Gastroesophageal sphincter (tissue), 4 donors: ENCODE measurements around the gene SLC26A3. TPM values are rescaled to one million over a fixed set of nuclear protein-coding genes. Genes with fewer than 3 reads are reported as not detected.
A peak's percentile ranks its signal among the peaks of the same experiment; 100 is the strongest.

Experiments used
- ATAC-seq: fragments of 150-250 bp; one replicate; pipeline ENCODE4 v1.9.1; 2016; ENCODE audit warnings: mild to moderate bottlenecking, moderate library complexity
- H3K27ac ChIP-seq, 4 donors: fragments of 200-600 bp; sonication (generic) in 3 of 4; 1 replicate in 3 of 4; 2 replicates in 1 of 4; pipeline ENCODE4 v1.5.1; 2016 to 2019
- H3K27me3 ChIP-seq: fragments of 200-600 bp; sonication (generic); one replicate; pipeline ENCODE4 v1.5.1; 2019
- H3K36me3 ChIP-seq, 2 donors: fragments of 200-600 bp; sonication (generic); one replicate each; pipeline ENCODE4 v1.5.1; 2019; ENCODE audit warnings: control low read depth in 1 of 2
- H3K4me1 ChIP-seq, 3 donors: fragments of 200-600 bp; sonication (generic); 1 replicate in 2 of 3; 2 replicates in 1 of 3; pipeline ENCODE4 v1.5.1; 2016 to 2019; ENCODE audit warnings: control low read depth in 2 of 3
- H3K4me3 ChIP-seq, 2 donors: fragments of 200-600 bp; sonication (generic); one replicate each; pipeline ENCODE4 v1.5.1; 2019; ENCODE audit warnings: mild to moderate bottlenecking in 1 of 2, moderate library complexity in 1 of 2
- H3K9me3 ChIP-seq, 3 donors: fragments of 200-600 bp; sonication (generic); one replicate each; pipeline ENCODE4 v1.5.1; 2017 to 2019; ENCODE audit warnings: control low read depth in 2 of 3
- EP300 ChIP-seq: sonication (generic); formaldehyde crosslinking; IDR thresholded peaks from one replicate; pipeline ENCODE4 v1.6.1; 2017; ENCODE audit warnings: antibody characterized with exemption, mild to moderate bottlenecking
- POLR2A ChIP-seq, 2 donors: fragments of 450-650 bp; IDR thresholded peaks; one replicate each; pipeline ENCODE4 v1.6.1; 2017; ENCODE audit warnings: antibody characterized with exemption in 2 of 2, mild to moderate bottlenecking in 2 of 2, moderate library complexity in 1 of 2
- POLR2AphosphoS5 ChIP-seq: sonication (generic); formaldehyde crosslinking; IDR thresholded peaks from one replicate; pipeline ENCODE4 v1.6.1; 2017; ENCODE audit warnings: antibody characterized with exemption
- WGBS, 2 donors: methylation state at CpG; one replicate each; pipeline ENCODE4 v1.1.5; 2018; ENCODE audit warnings: low coverage in 1 of 2; 5-methylcytosine and 5-hydroxymethylcytosine counted together
- total RNA-seq, 4 donors: library from RNA; depleted of rRNA; stranded (reverse); fragments of >200 nt; gene quantifications; one replicate each; pipeline ENCODE4 v1.1.0, GENCODE V29; 2016
- TF ChIP-seq, protein P1 (sequence below), 4 experiments: fragments of 200-600 bp in 2 of 4; fragments of 450-650 bp in 2 of 4; sonication (generic) in 1 of 4; IDR thresholded peaks; one replicate each; pipeline ENCODE4 v1.5.1; 2017 to 2019; ENCODE audit warnings: antibody characterized with exemption in 4 of 4, mild to moderate bottlenecking in 2 of 4, moderate library complexity in 2 of 4

SLC26A3 gene
- total RNA-seq, 4 donors from 2014 or later: 0.81 to 13.1 (median 8.6) TPM

DNA sequence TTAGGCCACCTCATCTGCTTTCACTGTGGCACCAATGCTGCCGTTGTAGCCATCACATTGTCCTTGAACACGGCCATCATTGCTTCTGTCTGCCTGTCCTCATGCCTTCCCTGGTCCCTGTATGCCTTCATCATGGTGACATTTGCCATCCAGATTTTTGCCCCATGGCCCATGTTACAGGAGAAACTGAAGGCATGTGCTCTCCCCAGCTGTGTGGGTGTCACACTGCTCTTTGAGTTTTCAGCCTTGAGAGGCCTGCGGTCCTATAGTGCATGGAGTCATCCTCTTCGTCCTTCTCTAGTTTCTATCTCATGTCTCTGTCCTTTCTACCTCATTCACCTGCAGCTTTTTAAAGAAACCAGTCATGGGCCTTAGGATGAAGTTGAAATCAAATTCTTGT is 6.2 kb upstream of the SLC26A3 start:
- H3K27ac ChIP-seq: no peak overlapping the region
- no peaks in the 10 kb centered on the region for H3K27me3 ChIP-seq
- no peak for ATAC-seq
- no peak overlapping the region for H3K4me3 ChIP-seq
- H3K9me3 ChIP-seq: no peaks in the 10 kb centered on the region
- TF ChIP-seq EP300 (no peak), POLR2A (IDR thresholded peaks at IDR 0.05) (no peak), POLR2AphosphoS5 (no peak)
- TF ChIP-seq, protein P1, sequence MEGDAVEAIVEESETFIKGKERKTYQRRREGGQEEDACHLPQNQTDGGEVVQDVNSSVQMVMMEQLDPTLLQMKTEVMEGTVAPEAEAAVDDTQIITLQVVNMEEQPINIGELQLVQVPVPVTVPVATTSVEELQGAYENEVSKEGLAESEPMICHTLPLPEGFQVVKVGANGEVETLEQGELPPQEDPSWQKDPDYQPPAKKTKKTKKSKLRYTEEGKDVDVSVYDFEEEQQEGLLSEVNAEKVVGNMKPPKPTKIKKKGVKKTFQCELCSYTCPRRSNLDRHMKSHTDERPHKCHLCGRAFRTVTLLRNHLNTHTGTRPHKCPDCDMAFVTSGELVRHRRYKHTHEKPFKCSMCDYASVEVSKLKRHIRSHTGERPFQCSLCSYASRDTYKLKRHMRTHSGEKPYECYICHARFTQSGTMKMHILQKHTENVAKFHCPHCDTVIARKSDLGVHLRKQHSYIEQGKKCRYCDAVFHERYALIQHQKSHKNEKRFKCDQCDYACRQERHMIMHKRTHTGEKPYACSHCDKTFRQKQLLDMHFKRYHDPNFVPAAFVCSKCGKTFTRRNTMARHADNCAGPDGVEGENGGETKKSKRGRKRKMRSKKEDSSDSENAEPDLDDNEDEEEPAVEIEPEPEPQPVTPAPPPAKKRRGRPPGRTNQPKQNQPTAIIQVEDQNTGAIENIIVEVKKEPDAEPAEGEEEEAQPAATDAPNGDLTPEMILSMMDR (IDR thresholded peaks at IDR 0.05): no peak
- H3K36me3 ChIP-seq: no peaks in the 10 kb centered on the region
- 93 to 95% methylated on average over 3 of the region's 4 CpGs for WGBS, 2 donors
- H3K4me1 ChIP-seq: peaks cover 0 to 18% (median 0%) of the 10 kb centered on the region in 3 donors

DNA sequence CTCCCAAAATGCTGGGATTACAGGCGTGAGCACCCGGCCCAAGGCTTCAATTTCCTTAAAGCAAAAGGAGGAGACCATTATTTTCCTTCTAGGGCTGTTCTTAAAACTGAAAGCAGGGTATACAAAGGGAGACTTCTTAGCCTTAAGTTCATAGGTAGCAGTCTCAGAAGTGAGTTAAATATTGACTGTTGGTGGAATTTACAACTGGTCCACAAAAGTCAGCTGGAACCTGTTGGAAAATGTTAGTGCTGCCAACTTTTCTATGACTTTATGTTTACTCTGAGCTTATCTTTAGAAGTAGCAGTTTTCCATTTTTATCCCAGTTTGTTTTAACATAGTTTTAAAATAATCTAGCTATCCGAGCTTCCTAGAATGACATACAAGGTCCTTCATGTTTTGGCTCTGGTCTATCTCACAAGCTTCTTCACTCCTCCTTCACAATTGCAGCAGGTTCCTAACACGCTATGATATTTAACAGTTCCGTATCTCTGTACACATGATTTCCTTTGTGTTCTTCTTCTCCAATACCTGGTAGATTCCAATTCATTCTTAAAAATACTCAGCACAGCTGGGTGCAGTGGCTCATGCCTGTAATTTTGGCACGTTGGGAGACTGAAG is 3.3 kb downstream of the SLC26A3 start:
- Histone ChIP-seq H3K27me3 (no peaks in the 10 kb centered on the region), H3K4me1 (peaks cover 0 to 21% (median 3%) of the 10 kb centered on the region in 3 donors), H3K27ac (peak overlapping the region; percentile 16 to 79 (median 72)), H3K9me3 (no peaks in the 10 kb centered on the region), H3K36me3 (no peaks in the 10 kb centered on the region), H3K4me3 (no peak overlapping the region)
- 17 to 29% methylated on average over 3 to 6 of the region's 6 CpGs for WGBS, 2 donors
- TF ChIP-seq POLR2A (IDR thresholded peaks at IDR 0.05) (no peak), EP300 (no peak), POLR2AphosphoS5 (no peak)
- TF ChIP-seq, protein P1 (IDR thresholded peaks at IDR 0.05): no peak
- ATAC-seq: peak; percentile 64

DNA sequence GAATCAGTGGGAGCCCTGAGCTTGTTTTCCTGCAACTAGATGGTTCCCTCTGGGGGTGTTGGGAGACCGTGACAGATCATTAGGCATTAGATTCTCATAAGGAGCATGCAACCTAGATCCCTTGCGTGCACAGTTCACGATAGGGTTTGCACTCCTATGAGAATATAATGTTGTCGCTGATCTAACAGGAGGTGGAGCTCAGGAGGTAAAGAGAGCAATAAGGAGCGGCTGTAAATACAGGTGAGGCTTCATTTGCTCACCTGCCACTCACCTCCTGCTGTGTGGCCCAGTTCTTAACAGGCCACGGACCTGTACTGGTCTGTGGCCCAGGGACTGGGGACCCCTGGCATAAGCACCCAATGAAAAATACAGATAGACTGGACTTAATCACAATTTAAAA is 10.7 kb downstream of the SLC26A3 start:
- 67 to 80% methylated on average over 1 to 5 of the region's 6 CpGs for WGBS, 2 donors
- no peak for TF ChIP-seq EP300
- no peak for TF ChIP-seq POLR2AphosphoS5
- TF ChIP-seq POLR2A (IDR thresholded peaks at IDR 0.05): no peak
- TF ChIP-seq, protein P1 (IDR thresholded peaks at IDR 0.05): no peak

DNA sequence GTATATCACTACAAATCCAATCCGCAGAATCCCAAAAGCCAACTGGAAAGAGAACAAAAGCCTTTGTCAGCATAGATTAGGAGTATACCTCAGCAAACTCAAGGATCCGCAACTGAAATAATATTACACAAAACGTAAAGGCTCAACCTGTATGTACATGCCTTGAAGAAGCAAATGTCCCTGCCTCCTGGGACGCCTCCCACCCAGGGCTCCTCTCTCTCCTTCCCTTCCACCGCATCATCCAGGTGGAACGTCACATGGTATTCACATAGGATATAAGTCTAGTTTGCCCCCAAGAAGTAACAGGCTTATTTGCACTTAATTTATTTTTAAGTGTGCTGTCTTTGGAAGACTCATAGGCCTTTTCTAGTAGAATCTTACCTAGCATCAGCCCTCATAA is 13.4 kb downstream of the SLC26A3 start:
- 83 to 84% methylated on average over 3 to 6 of the region's 6 CpGs for WGBS, 2 donors
- Histone ChIP-seq H3K9me3 (no peaks in the 10 kb centered on the region), H3K27me3 (no peaks in the 10 kb centered on the region), H3K36me3 (no peaks in the 10 kb centered on the region), H3K27ac (no peak overlapping the region), H3K4me1 (peaks cover 5 to 36% (median 13%) of the 10 kb centered on the region in 3 donors), H3K4me3 (no peak overlapping the region)
- TF ChIP-seq EP300: no peak
- no peak for TF ChIP-seq POLR2A (IDR thresholded peaks at IDR 0.05)
- no peak for TF ChIP-seq POLR2AphosphoS5
- TF ChIP-seq, protein P1 (IDR thresholded peaks at IDR 0.05): no peak
- no peak for ATAC-seq

More for the DNA sequence above, 10.7 kb downstream of the SLC26A3 start:
- Histone ChIP-seq H3K4me3 (no peak overlapping the region), H3K9me3 (no peaks in the 10 kb centered on the region), H3K27me3 (no peaks in the 10 kb centered on the region), H3K4me1 (peaks cover 0 to 11% (median 0%) of the 10 kb centered on the region in 3 donors), H3K36me3 (no peaks in the 10 kb centered on the region), H3K27ac (no peak overlapping the region)
- ATAC-seq: no peak

DNA sequence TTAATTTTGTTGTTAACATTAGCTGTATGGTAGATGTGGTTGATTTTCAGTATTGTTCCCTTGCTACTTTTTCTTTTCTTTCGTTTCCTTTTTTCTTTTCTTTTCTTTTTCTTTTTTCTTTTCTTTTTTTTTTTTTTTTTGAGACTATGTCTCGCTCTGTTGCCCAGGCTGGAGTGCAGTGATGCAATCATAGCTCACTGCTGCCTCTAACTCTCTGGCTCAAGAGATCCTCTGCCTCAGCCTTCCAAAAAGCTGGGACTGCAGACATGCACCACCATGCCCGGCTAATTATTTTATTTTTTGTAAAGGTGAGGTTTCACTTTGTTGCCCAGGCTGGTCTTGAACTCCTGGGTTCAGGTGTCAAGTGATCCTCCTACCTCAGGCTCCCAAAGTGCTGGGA is 14.4 kb downstream of the SLC26A3 start:
- 60 to 100% methylated on average over 2 of the region's 3 CpGs for WGBS, 2 donors
- ATAC-seq: no peak
- peak overlapping the region in 1 of 4 donors; percentile 81 for H3K27ac ChIP-seq
- H3K4me3 ChIP-seq: no peak overlapping the region
- TF ChIP-seq EP300 (no peak), POLR2A (IDR thresholded peaks at IDR 0.05) (no peak), POLR2AphosphoS5 (no peak)
- TF ChIP-seq, protein P1 (IDR thresholded peaks at IDR 0.05): no peak
- no peaks in the 10 kb centered on the region for H3K36me3 ChIP-seq
- H3K27me3 ChIP-seq: no peaks in the 10 kb centered on the region
- H3K4me1 ChIP-seq: peaks cover 5 to 41% (median 14%) of the 10 kb centered on the region in 3 donors
- no peaks in the 10 kb centered on the region for H3K9me3 ChIP-seq
